Smooth muscle cell of bladder (primary cell): ENCODE data around the gene WDFY1. TPM values are rescaled to one million over a fixed set of nuclear protein-coding genes. Genes with fewer than 3 reads are reported as not detected.

Source experiments
- total RNA-seq: library from RNA; depleted of rRNA; stranded (reverse); fragments of >200 nt; gene quantifications from 2 replicates; pipeline ENCODE4 v1.2.3, GENCODE V29; 2014

WDFY1 gene, protein sequence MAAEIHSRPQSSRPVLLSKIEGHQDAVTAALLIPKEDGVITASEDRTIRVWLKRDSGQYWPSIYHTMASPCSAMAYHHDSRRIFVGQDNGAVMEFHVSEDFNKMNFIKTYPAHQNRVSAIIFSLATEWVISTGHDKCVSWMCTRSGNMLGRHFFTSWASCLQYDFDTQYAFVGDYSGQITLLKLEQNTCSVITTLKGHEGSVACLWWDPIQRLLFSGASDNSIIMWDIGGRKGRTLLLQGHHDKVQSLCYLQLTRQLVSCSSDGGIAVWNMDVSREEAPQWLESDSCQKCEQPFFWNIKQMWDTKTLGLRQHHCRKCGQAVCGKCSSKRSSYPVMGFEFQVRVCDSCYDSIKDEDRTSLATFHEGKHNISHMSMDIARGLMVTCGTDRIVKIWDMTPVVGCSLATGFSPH
- 138 and 158 TPM in 2 replicates for total RNA-seq

DNA sequence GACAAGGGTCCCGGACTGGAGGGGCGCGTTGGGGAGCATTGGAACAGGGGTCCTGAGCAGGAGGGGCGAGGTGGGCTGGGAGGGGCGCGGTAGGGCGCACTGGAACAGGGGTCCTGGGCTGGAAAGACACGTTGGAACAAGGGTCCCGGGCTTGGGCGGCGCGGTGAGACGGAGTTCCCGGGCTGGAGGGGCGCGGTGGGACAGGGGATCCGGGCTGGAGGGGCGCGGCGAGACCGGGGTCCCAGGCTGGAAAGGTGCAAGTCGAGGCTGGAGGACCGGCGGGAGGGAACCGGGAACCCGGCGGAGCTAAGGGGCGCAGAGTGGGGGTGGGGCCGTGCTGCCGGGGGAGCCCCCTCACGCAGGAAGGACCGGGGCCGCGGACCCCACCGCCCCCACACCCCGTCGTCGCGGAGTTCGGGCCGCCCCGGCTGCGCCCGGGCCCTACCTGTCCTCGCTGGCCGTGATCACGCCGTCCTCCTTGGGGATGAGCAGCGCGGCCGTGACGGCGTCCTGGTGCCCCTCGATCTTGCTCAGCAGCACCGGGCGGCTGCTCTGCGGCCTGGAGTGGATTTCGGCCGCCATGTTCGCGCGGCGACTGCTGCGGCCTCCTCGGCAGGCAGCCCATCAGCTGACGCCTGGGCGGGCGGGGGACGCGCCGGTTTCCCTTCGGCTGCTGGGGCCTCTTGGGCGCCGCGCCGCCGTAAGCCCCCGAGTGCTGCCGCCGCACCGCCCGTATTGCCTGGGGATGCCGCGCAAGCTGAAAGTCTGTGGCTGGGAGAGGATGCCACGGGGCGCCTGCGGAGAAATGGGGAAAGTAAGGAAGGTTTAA is at the start of gene WDFY1:
Gene WDFY1, minus strand, starts transcription at position 633 of the 829 bp plus-strand sequence. Its CDS starts 51 bp downstream, at position 582.

DNA sequence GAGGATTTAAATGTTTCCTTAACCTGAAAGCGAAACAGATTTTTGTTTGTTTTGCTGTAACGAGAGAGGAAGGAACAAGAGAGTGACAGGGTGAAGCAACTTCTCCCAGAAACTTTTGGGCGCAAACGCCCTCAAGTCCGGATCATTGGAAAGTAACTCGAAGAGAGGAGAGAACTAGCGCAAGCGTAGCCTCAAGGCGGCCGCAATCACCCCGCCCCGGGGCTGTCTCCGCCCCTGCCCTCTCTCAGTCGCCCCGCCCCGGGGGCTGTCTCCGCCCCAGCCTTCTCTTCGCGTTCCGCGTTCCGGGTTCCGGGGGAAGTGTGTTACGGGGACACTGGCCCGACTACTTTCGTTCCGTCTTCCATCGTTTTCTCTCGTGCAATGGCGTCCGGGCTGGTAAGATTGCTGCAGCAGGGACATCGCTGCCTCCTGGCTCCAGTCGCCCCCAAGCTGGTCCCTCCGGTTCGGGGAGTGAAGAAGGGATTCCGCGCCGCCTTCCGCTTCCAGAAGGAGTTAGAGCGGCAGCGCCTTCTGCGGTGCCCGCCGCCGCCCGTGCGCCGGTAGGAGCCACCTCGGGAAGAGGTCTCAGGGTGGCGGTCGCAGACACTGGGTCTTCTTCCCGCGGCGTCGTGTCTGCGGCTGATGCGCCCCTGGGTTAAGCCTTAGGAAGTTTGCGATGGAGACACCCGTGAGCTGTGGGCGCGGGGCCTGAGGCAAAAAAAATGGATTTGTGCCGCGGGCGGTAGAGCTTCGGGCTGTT is 12.1 kb upstream of the WDFY1 start, which contains the start of gene MRPL44:
Gene MRPL44, plus strand, starts transcription at position 372 of the 760 bp plus-strand sequence. Its CDS starts 10 bp downstream, at position 382.

DNA sequence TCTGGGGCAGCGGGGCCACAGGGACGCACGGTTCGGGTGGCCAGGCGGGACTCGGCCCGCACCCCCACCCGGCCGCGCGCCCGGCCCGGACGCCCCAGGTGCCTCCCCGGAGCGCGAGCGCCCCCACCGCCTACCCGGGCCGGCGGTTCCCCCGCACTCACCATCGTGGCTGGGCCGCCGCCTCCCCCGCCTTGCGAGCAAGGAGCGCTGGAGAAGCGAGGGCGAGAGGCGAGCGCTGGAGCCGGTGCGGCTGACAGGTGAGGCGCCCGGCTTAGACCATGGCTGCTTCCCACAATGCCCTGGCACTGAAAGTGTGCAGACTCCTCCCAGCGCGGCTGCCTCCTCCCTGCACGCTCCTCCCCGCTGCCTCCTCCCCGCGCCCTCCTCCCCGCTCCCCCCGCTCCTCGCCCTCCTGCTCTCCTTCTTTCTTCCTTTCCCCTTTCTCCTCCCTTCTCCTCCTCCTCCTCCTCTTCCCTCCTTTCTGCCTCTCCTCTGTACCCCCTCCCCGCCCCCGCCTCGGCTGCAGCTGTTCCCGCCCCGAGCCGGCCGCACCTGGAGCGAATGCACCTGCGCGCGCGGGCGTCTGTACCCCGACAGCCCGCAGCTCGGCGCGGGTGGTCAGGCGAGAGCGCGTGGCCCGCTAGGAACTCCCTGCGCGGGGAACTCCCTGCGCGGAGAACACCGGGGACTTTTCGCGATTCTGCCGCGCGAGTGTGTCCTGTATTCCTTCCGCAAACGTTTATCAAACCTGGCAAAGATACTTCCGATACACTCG is 107.7 kb downstream of the WDFY1 start, which contains the start of gene AP1S3:
Gene AP1S3, minus strand, starts transcription at position 296 of the 775 bp plus-strand sequence. Its CDS starts 132 bp downstream, at position 164.

Other genes with a start within 250 kb of the WDFY1 start
- gene AP1S3, start 107.8 kb downstream of the WDFY1 start, total RNA-seq = 3.4 and 5.9 TPM in 2 replicates
- 25.5 and 25.7 TPM in 2 replicates for gene MRPL44, start 12.1 kb upstream of the WDFY1 start, total RNA-seq
- gene SERPINE2, start 94.0 kb upstream of the WDFY1 start, total RNA-seq = 376 and 786 TPM in 2 replicates